GM12892 (cell line): ENCODE measurements around the gene ITSN1.

Experiments
- DNase-seq: peaks from one replicate; pipeline ENCODE4 v3.0.0; 2011; ENCODE audit not compliant: insufficient read length
- FAIRE-seq: peaks from 2 replicates; lab custom pipeline; 2011; peaks lifted over from hg19 to GRCh38; lab: Jason Lieb, UNC
- POLR2A ChIP-seq: IDR thresholded peaks from 2 replicates; pipeline ENCODE4 v1.6.1; 2011; ENCODE audit warnings: low read depth, low read length, control low read depth
- POLR2AphosphoS5 ChIP-seq: IDR thresholded peaks from 2 replicates; pipeline ENCODE4 v1.6.1; 2011; ENCODE audit warnings: low read depth, low read length, control low read depth
- TAF1 ChIP-seq: IDR thresholded peaks from 2 replicates; pipeline ENCODE4 v1.6.1; 2011; ENCODE audit warnings: low read depth, mild to moderate bottlenecking, control low read depth, low read length, borderline replicate concordance

Gene ITSN1

DNA sequence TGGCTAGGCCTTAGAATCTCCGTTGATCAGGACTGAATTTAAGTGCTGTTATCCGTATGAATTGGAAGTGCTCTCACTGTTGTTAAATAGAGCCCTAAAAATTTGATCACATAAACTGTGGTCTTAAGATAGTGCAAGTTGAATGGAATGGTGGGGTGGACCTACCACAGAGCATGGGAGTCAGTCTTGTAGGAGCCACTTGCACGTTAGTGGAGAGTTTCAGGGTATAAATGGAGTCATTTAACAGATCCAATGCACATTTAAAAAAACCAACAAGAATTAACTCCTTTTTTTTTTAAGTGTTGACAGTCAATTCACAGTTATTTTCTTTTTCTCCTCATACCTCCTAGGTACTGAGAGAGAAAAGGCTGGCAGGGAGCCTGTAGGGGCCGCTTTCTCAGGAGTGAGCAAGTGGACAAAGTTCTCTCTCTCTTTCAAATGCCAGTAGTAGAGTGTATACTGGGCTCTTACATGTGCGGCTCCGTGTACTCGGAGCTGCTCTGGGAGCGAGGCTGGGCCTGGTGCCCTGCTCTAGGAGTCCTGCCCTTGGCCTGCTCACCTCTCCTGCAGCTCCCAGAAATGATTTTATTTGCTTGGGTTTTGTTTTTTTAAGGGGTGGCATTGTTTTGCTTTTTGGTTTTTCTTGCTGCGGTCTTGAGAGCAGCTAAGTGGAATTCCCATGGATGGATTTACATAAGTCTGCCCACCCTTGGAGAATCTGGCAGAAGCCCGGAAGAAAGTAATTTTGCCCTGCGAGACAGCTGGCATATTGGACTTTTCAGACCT lies 182.0 kb downstream of the ITSN1 start:
- no peak for DNase-seq

DNA sequence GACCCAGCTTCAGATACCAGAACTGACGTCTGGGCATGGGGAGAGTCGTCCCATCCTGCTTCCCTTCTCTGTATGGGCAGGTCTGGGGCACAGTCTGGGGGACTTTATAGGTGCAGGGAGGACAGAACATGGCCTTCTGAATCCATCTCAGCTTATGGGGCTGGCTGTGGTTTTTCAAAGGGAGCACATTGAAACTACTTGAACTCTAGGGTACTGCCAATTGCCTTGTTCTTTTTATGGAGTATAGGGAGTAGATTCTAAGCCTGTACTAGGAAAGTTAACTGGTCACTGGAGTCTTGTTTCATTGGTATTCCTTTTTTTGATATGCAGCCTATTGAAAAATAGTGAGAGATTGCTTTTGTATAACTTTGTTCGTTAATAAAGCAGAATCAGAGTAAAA lies 183.1 kb downstream of the ITSN1 start:
- FAIRE-seq, result no peak
- no peak for DNase-seq
- TF ChIP-seq POLR2AphosphoS5 (no peak), TAF1 (no peak), POLR2A (no peak)

More for the DNA sequence above, 182.0 kb downstream of the ITSN1 start:
- TF ChIP-seq POLR2AphosphoS5 (no peak), POLR2A (no peak), TAF1 (no peak)
- no peak for FAIRE-seq

DNA sequence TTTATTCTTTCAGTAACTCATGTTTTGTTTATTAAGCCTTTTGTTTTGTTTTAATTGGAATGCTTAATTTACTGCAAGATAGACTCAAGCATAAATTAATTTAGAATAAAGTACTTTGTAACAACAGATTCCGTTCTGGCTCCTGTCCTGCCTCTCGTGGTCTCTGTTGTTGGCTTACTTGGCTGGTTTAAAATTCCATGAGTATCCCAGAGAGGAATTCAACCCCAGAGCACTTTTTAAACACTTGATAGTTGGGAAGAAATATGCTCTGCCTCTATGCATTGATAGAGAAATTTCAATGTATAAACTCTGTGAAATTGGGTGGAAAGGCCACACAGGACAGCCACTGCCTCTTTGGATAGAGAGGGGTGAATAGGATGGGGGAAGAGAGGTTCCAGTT lies 183.6 kb downstream of the ITSN1 start:
- FAIRE-seq, result no peak
- DNase-seq, result no peak
- TF ChIP-seq POLR2AphosphoS5 (no peak), POLR2A (no peak), TAF1 (no peak)

DNA sequence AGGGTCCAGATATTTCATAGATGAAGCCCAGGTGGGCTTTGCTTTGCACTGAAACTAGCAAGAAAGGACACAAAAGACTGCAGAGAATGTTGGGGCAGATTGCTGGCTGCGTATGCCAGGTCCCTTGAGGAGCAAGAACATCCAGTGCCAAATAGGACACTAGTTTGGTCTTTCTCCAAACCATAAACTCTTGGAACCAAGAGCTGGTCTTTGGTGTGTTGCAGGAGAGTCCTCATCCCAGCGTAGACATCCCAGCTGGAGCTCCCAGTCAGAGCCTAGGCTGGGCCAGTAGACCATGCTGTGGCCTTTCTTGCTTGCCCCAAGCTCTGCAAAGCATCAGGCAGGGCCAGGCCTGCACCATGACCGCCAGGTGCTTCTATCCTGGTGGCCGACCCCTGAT lies 185.8 kb downstream of the ITSN1 start:
- DNase-seq, result no peak
- TF ChIP-seq POLR2AphosphoS5 (no peak), POLR2A (no peak), TAF1 (no peak)
- no peak for FAIRE-seq

DNA sequence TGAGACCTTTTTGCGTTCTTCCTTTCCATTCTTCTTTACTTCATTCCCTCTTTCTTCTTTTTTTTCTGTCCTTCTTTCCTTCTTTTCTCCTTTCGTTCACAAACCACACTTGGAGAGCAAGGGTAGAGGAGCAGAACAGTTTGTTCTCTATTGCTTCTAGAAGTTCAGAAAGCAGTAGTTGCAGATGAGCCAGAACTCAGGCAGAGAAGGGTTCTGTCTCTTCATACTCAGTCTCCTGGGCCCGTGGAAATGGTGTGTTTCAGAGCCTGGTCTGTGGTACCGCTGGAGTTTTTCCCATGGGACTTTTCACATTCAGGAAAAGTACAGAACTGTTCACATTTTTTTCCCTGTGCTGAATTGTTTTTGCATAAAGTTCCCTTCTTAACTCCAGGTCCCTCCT lies 186.3 kb downstream of the ITSN1 start:
- FAIRE-seq (no peak), DNase-seq (no peak)
- no peak for TF ChIP-seq POLR2A
- TF ChIP-seq TAF1, result no peak
- TF ChIP-seq POLR2AphosphoS5, result no peak

DNA sequence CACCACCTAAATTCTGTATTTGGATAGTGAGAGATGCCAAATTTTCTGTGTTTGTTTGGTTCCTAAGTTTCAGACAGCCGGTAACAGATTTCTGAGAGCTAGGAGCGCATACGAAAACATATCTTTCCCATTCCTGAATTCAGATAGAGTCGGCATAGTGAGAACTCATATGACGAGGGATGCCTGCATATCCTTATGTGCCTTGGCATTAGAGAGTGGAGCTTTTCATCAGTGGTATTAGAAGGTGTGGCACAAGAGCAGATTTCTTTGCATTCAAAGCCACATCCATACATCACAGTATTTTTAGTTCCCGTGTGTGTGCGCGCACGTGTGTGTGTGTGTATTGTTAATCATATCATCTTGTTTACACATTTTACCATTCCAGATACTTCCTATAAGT lies 187.5 kb downstream of the ITSN1 start:
- FAIRE-seq (no peak), DNase-seq (no peak)
- no peak for TF ChIP-seq POLR2A
- TF ChIP-seq TAF1, result no peak
- no peak for TF ChIP-seq POLR2AphosphoS5

DNA sequence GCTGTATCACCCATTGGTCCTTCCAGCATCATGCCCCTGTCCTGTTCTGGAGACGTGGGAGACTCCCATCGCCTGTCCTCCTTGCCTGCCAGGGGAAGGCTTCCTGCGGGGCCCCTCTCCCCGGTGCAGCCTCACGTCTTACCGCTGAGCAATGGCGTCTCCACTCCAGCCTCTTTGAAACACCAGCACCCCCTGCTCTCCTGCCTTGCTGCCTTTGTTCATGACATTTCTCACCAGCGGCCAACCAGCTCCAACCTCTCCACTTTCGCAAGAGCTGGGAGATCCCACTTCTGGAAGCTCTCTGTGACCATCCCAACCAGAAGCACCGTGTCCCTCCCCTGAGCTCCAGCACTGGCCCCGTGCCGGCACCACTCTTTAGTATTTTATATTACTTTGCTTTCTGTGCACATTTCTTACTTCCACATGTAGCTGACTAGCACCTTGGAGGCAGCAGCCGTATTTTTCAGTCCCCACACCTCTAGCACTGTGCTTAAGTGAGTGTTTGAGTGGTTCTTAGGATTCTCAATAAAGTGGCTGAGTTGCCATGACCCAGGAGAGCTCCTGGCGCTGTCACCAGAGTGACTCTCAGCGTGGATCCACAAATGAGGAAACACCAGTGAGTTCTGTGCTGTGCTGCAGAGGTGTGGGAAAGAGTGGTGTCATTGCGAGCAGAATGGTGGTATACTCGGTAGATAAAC lies 189.8 kb downstream of the ITSN1 start:
- TF ChIP-seq POLR2AphosphoS5 (no peak), TAF1 (no peak), POLR2A (no peak)
- FAIRE-seq, result no peak
- no peak for DNase-seq

DNA sequence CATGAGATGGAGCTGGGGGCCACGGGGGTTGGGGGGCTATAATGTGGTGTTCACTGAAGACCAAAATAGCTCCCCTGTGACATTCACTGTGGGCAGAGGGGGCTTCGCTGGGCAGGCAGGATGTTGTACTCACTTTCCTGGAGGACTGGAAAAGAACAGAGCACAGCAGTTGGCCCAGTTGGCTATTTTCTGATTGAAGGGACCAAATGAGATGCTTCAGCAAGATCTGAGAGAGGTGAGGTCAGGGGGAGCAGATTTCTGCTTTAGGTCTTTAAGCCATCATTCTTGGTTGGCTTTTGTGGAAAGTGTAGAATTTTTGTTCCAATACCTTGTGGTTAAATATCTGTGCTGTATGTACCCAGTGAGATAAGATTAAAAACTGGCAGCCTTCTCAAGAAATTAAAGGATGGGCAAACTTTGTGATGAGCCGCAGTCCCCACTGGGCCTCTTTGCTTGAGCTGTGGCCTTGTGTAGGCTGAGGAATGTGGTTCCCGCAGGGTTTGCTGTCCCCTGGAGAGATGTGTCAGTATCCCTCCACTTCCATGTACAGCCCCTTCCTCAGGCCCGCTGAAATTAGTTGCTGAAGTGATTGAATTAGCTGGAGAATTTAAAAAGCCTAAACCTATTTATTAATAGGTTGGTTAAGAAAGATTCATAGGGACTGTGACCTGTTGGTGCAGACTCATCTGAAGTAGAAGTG lies 192.7 kb downstream of the ITSN1 start:
- FAIRE-seq, result no peak
- DNase-seq, result no peak
- TF ChIP-seq POLR2AphosphoS5 (no peak), POLR2A (no peak), TAF1 (no peak)

DNA sequence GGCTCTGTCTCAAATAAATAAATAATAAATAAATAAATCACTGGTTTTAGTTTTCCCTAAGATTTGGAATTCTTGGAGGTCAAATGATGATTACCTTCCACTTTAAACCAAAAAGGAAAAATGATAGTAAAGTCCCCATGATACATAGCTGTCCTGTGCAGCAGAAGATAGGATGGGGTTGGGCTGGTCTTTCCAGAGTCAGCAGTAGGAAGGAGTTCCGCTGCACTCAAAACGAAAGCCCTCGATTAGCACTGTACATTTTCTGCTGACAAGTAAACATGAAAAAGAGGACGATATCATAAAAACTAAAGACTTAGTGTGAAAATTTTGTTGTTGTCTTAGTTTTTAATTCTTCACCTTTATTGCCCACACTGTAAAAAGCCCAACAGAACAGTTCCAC lies 193.6 kb downstream of the ITSN1 start:
- no peak for TF ChIP-seq TAF1
- no peak for TF ChIP-seq POLR2AphosphoS5
- no peak for TF ChIP-seq POLR2A
- FAIRE-seq (no peak), DNase-seq (no peak)

DNA sequence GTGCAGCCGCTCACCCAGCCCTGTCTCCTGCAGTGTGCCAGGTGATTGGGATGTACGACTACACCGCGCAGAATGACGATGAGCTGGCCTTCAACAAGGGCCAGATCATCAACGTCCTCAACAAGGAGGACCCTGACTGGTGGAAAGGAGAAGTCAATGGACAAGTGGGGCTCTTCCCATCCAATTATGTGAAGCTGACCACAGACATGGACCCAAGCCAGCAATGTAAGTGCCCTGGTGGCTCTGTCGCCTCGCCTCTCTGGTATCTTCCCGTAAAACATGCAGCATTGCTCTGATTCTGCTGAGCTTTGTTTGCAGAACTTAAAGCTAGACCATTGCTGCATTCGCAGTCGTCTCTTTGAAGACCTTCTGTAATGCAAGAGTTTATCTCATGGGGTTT lies 194.1 kb downstream of the ITSN1 start:
- no peak for TF ChIP-seq POLR2A
- TF ChIP-seq POLR2AphosphoS5, result no peak
- no peak for TF ChIP-seq TAF1
- DNase-seq (no peak), FAIRE-seq (no peak)

DNA sequence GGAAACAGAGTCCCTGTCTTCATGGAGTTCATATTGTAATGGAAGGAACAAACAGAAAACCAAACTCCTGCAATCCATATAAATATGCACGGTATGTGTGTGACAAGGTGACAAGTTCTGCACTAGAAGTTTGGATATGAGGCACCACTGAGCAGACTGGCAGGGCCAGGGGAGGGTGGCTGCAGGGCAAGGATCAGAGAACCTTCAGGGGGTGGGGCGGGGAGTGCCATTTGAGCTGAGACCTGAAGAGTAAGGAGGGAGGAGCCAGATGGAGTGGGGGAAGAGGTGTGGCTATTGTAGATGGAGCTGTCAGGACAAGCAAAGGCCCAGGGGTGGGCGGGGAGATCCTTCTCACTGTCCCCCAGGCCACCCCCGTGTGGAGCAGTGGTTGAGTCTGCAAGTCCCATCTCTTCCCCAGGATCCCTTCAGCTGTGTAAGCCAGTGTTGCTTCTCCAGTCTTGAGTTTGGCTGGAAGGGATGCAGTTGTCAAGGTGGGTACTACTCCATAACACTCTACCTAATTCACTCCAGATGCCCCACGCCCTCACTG lies 196.9 kb downstream of the ITSN1 start:
- DNase-seq (no peak), FAIRE-seq (no peak)
- TF ChIP-seq TAF1 (no peak), POLR2A (no peak), POLR2AphosphoS5 (no peak)
